GM12873 (cell line): ENCODE data around the gene VPS13D.

Source experiments
- TF ChIP-seq, protein P1 (sequence below): IDR thresholded peaks from 2 replicates; pipeline ENCODE4 v1.5.1; 2012; ENCODE audit warnings: low read depth, mild to moderate bottlenecking, moderate library complexity, low read length, control low read depth; ENCODE audit not compliant: insufficient read depth; ENCODE audit errors: missing control alignments

VPS13D gene

DNA sequence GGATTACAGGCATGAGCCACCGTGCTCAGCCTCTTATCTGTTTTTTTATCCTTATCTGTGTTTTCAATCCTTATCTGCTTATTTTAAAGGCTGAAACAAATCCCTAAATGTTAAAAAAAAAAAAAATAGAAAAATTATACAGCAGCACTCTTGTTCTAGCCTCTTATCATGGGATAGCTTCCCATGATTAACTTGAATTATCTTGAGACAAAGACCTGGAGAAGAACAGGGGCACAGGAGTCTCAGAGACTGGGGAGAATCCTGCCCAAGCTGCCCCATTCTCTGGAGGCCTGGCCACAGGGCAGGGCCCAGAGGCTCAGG is 301.3 kb downstream of the VPS13D start:
- TF ChIP-seq, protein P1, sequence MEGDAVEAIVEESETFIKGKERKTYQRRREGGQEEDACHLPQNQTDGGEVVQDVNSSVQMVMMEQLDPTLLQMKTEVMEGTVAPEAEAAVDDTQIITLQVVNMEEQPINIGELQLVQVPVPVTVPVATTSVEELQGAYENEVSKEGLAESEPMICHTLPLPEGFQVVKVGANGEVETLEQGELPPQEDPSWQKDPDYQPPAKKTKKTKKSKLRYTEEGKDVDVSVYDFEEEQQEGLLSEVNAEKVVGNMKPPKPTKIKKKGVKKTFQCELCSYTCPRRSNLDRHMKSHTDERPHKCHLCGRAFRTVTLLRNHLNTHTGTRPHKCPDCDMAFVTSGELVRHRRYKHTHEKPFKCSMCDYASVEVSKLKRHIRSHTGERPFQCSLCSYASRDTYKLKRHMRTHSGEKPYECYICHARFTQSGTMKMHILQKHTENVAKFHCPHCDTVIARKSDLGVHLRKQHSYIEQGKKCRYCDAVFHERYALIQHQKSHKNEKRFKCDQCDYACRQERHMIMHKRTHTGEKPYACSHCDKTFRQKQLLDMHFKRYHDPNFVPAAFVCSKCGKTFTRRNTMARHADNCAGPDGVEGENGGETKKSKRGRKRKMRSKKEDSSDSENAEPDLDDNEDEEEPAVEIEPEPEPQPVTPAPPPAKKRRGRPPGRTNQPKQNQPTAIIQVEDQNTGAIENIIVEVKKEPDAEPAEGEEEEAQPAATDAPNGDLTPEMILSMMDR: no peak

DNA sequence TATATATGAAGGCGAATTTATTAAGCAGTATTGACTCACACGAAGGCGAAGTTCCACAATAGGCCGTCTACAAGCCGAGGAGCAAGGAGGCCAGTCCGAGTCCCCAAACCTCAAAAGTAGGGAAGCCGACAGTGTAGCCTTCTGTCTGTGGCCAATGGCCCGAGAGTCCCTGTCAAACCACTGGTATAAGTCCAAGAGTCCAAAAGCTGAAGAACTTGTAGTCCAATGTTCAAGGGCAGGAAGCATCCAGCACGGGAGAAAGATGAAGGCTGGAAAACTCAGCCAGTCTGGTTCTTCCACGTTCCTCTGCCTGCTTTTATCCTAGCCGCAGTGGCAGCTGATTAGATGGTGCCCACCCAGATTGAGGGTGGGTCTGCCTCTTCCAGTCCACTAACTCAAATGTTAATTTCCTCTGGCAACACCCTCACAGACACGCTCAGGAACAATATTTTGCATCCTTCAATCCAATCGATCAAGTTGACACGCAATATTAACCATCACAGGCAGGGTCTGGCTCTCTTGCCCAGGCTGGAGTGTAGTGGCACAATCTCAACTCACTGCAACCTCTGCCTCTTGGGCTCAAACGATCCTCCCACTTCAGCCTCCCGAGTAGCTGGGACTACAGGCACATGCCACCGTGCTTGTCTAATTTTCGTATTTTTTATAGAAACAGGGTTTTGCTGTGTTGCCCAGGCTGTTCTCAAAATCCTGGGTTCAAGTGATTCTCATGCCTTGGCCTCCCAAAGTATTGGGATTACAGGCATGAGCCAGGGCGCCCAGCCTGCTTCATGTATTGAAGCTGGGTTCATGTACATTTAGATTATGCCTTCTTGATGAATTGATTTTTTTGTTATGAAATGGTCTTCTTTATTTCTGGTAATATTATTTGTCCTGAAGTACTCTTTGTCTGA is 302.8 kb downstream of the VPS13D start:
- TF ChIP-seq, protein P1: no peak

DNA sequence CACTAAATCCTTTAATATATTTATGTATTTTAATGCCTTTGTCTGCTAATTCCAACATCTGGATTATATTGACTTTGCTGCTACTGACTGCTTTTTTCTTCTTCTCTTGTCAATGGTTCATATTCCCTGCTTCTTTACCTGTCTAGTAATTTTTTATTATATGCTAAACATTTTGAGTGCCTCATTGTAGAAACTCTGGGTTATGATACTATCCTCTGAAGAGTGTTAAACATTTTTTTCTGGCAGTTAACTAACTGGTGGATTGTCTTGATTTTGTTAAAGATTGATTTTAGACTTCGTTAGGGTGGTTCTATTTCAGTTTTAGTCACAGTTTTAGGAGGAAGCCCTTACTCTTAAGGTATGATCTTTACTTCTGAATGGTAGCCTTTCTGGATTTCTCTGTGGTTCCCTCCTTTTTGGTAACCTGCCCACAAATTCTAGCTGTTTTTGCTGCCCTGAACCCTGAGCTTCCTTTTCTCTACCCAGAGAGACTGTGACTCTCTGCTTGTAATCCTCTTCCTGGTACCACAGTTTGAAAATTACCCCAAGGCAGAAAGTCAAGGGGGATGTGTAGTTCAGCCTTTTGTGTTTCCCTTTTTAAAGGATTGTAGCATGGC is 306.3 kb downstream of the VPS13D start:
- TF ChIP-seq, protein P1: no peak

DNA sequence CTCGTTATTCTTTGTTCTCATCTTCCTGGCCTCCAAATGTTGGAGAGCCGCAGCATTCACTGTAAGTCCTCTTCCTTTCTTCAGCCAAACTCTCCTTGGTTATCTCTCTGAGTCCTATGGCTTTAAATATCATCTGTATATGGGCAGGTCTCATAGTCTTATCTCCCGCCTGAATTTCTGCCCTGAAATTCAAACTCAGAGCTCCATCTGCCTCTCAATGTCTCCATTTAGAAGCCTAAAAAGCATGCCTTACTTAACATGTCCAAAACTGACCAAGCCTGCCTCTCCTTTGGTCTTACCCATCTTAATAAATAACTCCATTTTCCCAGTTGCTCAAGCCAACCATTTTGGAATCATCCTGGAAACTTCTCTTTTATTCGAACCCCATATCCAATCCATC is 307.5 kb downstream of the VPS13D start:
- TF ChIP-seq, protein P1: no peak

DNA sequence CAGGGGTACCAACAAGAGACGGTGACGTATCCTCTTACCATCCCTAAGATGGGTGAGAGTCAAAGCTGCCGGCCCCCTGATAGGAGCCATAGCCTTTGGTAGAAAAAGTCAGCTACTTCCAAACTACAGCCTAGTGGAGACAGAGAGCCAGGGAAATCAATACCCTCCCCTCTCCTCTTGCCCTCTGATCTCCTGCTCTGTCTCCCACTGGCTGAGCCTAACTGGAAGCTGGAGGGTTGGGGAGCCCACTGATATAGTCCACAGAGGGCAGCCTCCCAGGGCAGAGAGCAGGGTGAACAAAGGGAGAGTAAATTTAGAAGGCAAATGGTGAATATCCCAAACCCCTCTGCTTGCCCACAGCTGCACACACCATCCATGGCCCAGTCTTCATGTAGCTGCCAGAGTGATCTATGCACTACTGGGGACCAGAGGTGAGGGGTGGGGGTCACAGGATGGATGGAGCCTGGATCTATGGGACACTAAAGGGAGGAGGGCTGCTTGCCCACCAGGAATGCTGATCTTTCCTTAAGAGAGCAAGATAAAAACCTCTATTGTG is 308.2 kb downstream of the VPS13D start:
- TF ChIP-seq, protein P1: no peak

DNA sequence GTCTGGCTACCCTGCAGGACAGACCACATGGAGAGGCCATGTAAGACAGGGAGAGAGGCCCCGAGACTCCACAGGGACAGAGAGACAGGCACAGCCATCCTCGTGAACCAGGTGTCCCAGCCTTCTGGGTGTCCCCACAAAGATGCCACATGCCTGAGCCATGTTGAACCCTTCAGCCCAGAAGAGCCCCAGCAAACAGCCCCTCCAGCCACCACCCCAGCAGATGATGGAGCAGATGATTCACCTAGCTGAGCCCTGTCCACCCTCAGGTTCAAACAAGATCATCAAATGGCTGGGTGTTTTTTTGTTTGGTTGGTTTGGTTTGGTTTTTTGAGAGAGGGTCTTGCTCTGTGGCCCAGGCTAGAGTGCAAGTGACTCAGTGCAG is 309.5 kb downstream of the VPS13D start:
- TF ChIP-seq, protein P1: no peak
